GM23248 (cell line): Measurements from ENCODE around the gene MLST8.

Experiments
- EZH2 ChIP-seq: fragments of 200-600 bp; sonication (generic); IDR thresholded peaks from 2 replicates; pipeline ENCODE4 v1.6.1; 2018; ENCODE audit warnings: antibody characterized with exemption, mild to moderate bottlenecking; ENCODE audit not compliant: insufficient read depth, poor library complexity, severe bottlenecking
- EZH2phosphoT487 ChIP-seq: fragments of 200-600 bp; sonication (generic); IDR thresholded peaks from 2 replicates; pipeline ENCODE4 v1.6.1; 2018; ENCODE audit warnings: antibody characterized with exemption, moderate library complexity, mild to moderate bottlenecking, low read depth; ENCODE audit not compliant: insufficient read depth

- TF ChIP-seq EZH2 = no peak
- no peak for TF ChIP-seq EZH2phosphoT487
Observed at GRCh38 chr16:2205104-2205966, at the start of gene MLST8.
